Renal pelvis (tissue), 4 donors: ENCODE data around the gene CST7. TPM values are rescaled to one million over a fixed set of nuclear protein-coding genes. Genes with fewer than 3 reads are reported as not detected.

ENCODE experiments used
- DNase-seq: peaks from one replicate; pipeline ENCODE4 v3.0.0-alpha.2; 2013
- polyA plus RNA-seq, 3 donors: library from polyadenylated mRNA; unstranded; fragments of 120-200 nt; gene quantifications; one replicate each; pipeline ENCODE4 v1.2.1, GENCODE V29; 2013; ENCODE audit not compliant: insufficient read length in 3 of 3

The CST7 gene
- polyA plus RNA-seq, 3 donors, result 0.24 to 0.46 (median 0.38) TPM

- no peak for DNase-seq
Observed at GRCh38 chr20:24950128-24950835, 1.2 kb downstream of the CST7 start.

- no peak for DNase-seq
Observed at GRCh38 chr20:24950836-24951525, 1.9 kb downstream of the CST7 start.

DNA sequence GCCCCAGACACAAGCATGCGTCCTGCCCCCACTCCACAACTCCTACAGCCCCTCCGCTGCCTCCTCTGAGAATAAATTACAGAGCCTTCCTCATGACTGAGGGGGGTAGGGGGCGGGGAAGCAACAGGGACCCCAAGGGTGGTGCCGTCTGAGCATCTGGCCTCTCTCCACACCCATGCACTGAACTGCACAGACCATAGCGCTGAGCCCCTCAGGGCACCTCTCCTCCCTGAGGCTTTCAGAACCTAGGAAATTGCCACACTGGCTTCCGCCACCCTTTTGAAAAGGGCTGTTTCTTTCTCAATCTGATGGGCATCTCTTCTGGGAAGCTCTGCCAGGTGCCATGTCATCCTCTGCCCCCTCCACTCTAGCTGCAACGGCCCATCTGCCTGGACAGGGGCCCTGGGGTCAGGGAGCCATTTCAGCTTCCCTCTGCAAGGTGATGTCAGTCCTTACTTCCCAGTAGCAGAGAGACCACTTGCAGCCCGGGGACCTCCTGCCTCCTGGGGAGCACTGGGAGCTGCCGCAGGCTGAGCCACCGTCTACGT is 2.5 kb downstream of the CST7 start:
- DNase-seq, result no peak

DNA sequence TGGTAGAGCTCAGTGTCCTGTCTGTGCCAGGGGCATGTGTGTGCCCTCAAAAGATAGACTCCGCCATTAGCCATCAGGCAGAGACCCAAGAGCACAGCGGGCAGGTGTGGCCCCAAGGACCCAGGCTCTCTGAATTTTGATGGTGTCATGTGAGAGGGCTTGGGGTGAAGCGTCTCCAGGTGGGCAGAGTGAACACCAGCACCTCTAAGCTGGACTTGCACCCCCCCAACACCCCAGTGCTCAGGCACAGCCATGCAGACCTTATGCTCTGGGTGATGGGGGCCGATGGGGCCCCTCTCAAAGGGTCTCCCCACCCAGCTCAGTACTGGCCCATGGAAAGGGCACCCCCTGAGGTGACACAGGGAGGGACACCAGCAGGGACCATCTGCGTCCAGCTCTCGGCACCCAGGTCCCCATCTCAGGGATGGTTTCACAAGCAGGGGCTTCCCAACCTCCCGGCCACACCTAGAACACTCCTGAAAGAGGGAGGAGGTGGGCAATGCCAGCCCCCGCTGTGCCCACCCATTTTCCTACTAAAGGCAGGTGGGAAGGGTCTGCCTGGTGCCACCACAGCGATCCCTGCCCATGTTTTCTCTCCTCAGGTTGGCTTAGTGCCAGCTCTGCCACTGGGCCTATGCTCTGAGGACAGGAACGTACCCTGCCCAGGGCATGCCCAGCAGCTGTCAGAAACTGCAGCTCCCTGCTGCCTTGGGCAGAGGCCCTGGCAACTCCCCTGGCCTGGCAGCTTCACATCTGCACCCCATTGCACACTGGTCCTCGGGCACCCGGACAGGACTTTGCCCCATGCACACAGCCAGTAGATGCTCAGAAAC is 3.5 kb downstream of the CST7 start:
- DNase-seq, result no peak

DNA sequence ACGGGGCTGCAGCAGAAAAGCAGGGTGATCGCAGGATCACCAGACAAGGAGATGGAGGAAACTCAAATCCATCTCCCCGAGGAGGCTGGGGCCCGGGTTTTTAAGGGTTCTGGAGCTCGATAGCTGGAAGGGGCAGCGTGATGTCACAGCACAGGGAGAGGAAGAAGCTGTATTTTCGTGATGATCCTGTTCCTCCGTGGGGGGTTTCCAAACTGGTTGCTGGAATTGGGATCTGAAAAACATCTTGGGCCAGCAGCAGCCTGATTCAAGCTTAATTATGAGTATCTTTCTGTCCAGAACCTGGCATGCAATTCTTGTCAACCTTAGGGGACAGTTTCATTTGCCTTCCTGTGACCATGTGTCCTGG is 4.1 kb downstream of the CST7 start:
- DNase-seq, result no peak

DNA sequence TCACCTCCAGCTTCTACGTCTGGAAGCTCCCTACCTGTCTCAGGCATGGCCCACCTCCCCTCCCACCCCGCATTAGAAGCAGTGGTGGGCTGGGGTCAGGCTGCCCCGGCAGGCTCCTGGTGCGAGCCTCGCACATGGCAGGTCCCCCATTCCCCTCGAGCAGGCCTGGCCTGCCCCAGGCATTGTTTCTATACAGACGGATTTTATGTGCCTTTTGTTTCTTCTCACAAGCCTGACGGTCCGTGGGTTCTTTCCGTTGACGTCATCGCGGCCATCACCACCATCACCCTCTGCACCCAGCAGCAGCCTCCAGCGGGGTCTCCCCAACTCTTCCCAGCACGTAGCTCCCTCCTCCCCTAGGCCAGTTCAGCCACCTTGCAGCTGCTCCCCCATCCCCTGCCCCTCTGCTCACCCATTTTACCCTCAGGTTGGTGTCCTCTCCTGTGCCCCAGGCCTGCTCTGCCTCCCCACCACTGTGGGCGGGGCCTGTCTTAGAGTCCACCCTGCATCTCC is 4.6 kb downstream of the CST7 start:
- no peak for DNase-seq

DNA sequence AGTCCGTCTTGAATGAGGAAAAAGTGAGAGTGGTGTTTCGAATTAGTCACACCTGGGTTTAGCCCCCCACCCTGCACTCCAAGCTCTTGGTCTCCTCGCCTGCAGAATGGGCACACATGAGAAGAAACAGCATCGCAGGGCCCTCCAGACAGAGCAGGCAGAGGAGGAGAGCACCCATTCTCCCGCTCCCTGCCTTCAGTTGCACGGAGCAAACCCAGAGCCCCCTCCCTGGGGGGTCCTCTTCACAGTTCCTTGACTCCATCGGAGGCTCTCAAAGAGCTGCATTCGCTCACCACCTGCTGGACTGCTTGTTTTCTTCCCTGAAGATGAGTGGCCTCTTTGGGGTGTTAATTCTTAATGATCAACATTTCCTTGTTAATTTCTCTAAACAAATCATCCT is 5.1 kb downstream of the CST7 start:
- DNase-seq, result no peak

GRCh38 chr20:24954566-24954965 is 5.5 kb downstream of the CST7 start:
- no peak for DNase-seq

DNA sequence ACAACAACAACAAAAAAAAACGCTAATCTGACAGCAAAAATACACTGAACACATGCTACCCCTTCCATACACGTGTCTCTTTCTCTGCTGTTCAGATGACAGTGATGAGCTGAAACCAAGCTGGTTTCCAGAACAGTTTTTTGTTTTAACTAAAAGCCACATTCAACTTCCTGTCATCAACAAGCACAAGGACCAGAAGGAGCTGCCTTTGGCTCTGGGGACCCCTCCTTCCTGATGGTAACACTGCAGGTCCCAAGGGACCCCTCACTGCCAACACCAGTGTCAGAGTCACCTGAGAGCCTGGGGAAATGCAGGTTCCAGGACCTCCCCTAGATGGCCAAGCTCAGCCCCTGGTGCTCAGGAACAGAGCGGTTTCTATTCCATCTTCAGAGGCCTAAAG is 6.0 kb downstream of the CST7 start:
- DNase-seq, result no peak

GRCh38 chr20:24956001-24956841 is 7.2 kb downstream of the CST7 start:
- no peak for DNase-seq

- DNase-seq, result no peak
Observed at GRCh38 chr20:24957326-24958016, 8.4 kb downstream of the CST7 start.

- DNase-seq, result no peak
Observed at GRCh38 chr20:24958506-24959385, 9.7 kb downstream of the CST7 start.

GRCh38 chr20:24959591-24960301 is 10.7 kb downstream of the CST7 start:
- DNase-seq, result no peak

- no peak for DNase-seq
Observed at GRCh38 chr20:24960302-24960801, 11.3 kb downstream of the CST7 start.

- no peak for DNase-seq
Observed at GRCh38 chr20:24960861-24961260, 11.8 kb downstream of the CST7 start.

DNA sequence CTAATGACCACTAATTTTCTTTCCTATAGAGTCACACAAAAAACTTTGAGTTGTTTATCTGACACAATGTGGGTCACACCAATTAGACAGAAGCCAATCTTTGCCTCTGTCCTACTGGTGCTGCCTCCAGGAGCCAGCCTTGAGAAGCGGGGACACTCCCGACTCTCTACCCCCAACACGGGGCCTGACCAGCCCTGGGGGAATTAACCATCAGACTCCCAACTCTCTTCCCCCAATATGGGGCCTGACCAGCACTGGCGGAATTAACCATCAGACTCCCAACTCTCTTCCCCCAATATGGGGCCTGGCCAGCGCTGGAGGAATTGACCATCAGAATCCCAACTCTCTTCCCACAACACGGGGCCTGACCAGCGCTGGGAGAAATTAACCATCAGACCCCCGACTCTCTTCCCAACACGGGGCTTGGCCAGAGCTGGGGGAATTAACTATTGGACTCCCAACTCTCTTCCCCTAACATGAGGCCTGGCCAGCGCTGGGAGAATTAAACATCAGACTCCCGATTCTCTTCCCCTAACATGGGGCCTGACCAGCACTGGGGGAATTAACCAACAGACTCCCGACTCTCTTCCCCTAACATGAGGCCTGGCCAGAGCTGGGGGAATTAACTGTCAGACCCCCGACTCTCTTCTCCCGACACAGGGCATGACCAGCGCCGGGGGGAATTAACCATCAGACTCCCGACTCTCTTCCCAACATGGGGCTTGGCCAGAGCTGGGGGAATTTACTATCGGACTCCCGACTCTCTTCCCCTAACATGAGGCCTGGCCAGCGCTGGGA is 12.5 kb downstream of the CST7 start:
- no peak for DNase-seq

DNA sequence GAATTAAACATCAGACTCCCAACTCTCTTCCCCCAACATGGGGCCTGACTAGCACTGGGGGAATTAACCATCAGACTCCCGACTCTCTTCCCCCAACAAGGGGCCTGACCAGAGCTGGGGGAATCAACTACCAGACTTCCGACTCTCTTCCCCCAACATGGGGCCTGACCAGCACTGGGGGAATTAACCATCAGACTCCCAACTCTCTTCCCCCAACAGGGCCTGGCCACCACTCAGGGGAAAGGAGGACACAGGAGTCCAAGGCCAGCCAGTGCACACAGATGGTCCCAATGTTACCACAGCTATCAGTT is 13.1 kb downstream of the CST7 start:
- no peak for DNase-seq

GRCh38 chr20:24962510-24962909 is 13.4 kb downstream of the CST7 start:
- no peak for DNase-seq
